Measurements from ENCODE around the gene SZT2. TPM values are rescaled to one million over a fixed set of nuclear protein-coding genes. Genes with fewer than 3 reads are reported as not detected.

The SZT2 gene
- total RNA-seq, 6 experiments from 2014 or later, result 17.2 to 21.8 (median 21.3) TPM

GRCh38 chr1:43427524-43427923, 37.8 kb downstream of the SZT2 start:
- Mint-ChIP-seq H3K27ac (no peak overlapping the region), H3K4me3 (no peak overlapping the region), H3K4me1 (ENCODE audit: low read depth) (peaks cover 5% of the 10 kb centered on the region; the same call in 1 of the 2 replicates), H3K9me3 (no peaks in the 10 kb centered on the region), H3K27me3 (ENCODE audit: insufficient read depth) (peaks cover 5% of the 10 kb centered on the region; the same call in 1 of the 2 replicates), H3K36me3 (ENCODE audit: low read depth) (peaks cover 31% of the 10 kb centered on the region)
- TF ChIP-seq CTCF (IDR thresholded peaks at IDR 0.05), result no peak
- no peak for DNase-seq

DNA sequence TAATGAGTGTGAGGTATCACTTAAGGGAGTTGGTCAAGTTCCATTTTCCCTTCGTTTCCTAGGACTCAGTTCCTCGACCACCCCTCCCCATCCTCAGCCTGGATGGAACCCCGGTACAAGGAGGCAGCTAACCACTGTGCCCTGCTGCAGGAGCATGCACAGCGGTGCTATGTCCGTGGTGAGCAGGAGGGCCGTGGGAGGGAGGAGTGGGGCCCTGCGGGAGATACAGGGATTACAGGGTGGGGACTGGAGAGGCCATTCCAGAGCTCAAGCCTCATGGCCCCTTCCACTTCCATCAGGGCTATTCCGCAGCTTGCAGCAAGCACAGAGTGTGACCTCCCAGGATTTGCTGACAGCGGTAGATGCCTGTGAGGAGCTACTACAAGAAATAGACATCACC, 38.2 kb downstream of the SZT2 start:
- DNase-seq, result no peak
- H3K4me3 Mint-ChIP-seq, result no peak overlapping the region
- H3K27me3 Mint-ChIP-seq (ENCODE audit: insufficient read depth), result peaks cover 5% of the 10 kb centered on the region; the same call in 1 of the 2 replicates
- H3K4me1 Mint-ChIP-seq (ENCODE audit: low read depth), result peaks cover 5% of the 10 kb centered on the region; the same call in 1 of the 2 replicates
- no peak overlapping the region for H3K27ac Mint-ChIP-seq
- no peak for TF ChIP-seq CTCF (IDR thresholded peaks at IDR 0.05)
- H3K9me3 Mint-ChIP-seq, result no peaks in the 10 kb centered on the region
- peaks cover 31% of the 10 kb centered on the region for H3K36me3 Mint-ChIP-seq (ENCODE audit: low read depth)

GRCh38 chr1:43430831-43431230, 41.1 kb downstream of the SZT2 start:
- no peak for DNase-seq
- Mint-ChIP-seq H3K27ac (no peak overlapping the region), H3K36me3 (ENCODE audit: low read depth) (peaks cover 35% of the 10 kb centered on the region), H3K27me3 (ENCODE audit: insufficient read depth) (peaks cover 3% of the 10 kb centered on the region; the same call in 1 of the 2 replicates), H3K4me1 (ENCODE audit: low read depth) (peaks cover 14% of the 10 kb centered on the region), H3K4me3 (no peak overlapping the region), H3K9me3 (no peaks in the 10 kb centered on the region)
- no peak for TF ChIP-seq CTCF (IDR thresholded peaks at IDR 0.05)

DNA sequence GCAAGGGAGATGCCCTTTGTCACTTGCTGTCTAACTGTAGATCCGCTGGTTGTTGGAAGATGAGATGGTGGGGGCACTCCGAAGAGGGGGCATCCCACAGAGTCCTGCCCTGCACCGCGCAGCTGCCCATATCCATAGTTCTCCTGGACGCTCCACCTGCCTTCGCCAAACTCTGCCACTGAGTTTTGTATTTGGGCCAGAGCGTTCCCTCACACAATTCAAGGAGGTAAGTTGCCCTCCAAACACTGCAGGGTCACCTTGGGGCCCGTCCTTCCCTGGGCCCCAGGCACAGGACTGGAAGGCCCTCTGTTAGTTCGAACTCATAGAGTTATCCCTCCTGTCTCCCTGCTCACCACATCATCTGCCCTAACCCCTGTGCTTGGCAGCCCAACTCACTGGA, 42.0 kb downstream of the SZT2 start:
- Mint-ChIP-seq H3K36me3 (ENCODE audit: low read depth) (peaks cover 33% of the 10 kb centered on the region), H3K4me3 (no peak overlapping the region), H3K27ac (no peak overlapping the region), H3K4me1 (ENCODE audit: low read depth) (peaks cover 18% of the 10 kb centered on the region), H3K9me3 (no peaks in the 10 kb centered on the region), H3K27me3 (ENCODE audit: insufficient read depth) (peaks cover 3% of the 10 kb centered on the region; the same call in 1 of the 2 replicates)
- TF ChIP-seq CTCF (IDR thresholded peaks at IDR 0.05), result no peak
- DNase-seq, result no peak

DNA sequence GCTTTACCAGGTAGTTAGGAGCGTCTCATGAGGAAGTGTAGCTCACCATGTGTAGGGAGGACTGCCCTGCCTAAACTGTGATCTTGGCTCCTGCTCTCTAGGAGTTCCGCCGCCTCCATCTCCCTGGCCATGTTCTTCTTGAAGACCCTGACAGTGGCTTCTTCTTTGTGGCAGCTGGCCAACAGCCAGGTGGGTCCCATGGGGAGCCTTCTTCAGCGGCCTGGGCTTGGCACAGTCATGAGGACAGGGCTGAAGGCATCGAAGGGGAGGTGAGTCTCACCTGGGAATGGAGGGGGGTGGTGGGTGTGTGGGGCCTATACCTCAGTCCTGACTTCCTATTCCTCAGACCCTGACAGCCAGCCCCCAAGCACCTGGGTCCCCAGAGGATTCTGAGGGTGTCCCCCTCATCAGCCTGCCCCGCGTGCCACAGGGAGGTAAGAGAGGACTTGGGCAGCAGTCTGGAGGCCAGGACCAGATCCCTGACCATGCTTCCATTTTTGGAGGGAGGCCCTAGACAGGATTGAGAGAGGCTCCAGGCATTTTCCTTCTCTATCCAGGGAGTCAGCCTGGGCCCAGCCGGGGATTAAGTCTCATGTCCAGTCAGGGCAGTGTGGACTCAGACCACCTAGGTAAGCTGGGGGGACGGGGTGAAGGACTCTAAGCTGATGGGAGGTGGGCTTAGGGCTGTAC, 42.6 kb downstream of the SZT2 start:
- Mint-ChIP-seq H3K4me3 (no peak overlapping the region), H3K27ac (no peak overlapping the region), H3K27me3 (ENCODE audit: insufficient read depth) (no peaks in the 10 kb centered on the region; the same call in 1 of the 2 replicates), H3K4me1 (ENCODE audit: low read depth) (peaks cover 16% of the 10 kb centered on the region), H3K9me3 (no peaks in the 10 kb centered on the region), H3K36me3 (ENCODE audit: low read depth) (peaks cover 26% of the 10 kb centered on the region)
- no peak for TF ChIP-seq CTCF (IDR thresholded peaks at IDR 0.05)
- DNase-seq, result no peak
